ENCODE results near the gene SLC1A2. TPM values are rescaled to one million over a fixed set of nuclear protein-coding genes. Genes with fewer than 3 reads are reported as not detected.

Gene SLC1A2
- total and polyA plus RNA-seq, 2 of the 4 experiments (the other 2 are of a cell fraction): 0.15 to 0.54 TPM

DNA sequence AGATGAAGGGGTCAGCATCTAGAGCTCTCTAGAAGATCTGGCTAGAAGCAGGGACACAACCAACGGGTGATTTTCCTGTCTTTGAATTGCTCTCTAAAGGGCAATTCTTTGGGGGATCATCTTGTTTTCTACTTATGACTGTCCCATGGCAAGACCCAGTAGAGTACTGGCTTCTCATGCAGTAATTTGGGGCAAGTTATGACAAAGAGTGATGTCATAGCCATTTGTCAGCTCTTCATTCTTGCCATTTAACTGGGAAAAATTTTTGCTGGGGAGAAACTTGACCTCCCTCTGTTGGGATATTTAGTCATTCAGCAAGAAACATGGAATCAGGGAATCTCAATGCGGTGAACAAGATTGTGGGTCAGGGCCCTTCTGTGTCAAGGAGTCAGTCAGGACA, 80.4 kb downstream of the SLC1A2 start:
- POLR2A ChIA-PET (ENCODE audit: unreplicated experiment): no interaction called here

More for the DNA sequence above, 80.4 kb downstream of the SLC1A2 start:
- Histone ChIP-seq H3K9ac (ENCODE audit: low read depth, low read length) (no peak overlapping the region), H3K4me2 (ENCODE audit: low read depth, low read length) (no peak overlapping the region), H2BK120ac (ENCODE audit: low read depth, low read length) (peak overlapping the region; percentile 55; the same call in 1 of the 2 replicates), H3K23ac (ENCODE audit: low read depth, low read length) (no peak overlapping the region), H2BK20ac (ENCODE audit: low read depth, low read length) (peak overlapping the region; percentile 82), H2BK15ac (ENCODE audit: low read depth, low read length) (peak overlapping the region; percentile 73; the same call in 2 of the 3 replicates), H3K18ac (ENCODE audit: low read depth, low read length) (peak overlapping the region; percentile 34; the same call in 1 of the 2 replicates), H3K9me1 (ENCODE audit: insufficient read depth, low read length) (peaks cover 3% of the 10 kb centered on the region), H3K4ac (ENCODE audit: low read depth, low read length) (peak overlapping the region; percentile 57; the same call in 1 of the 2 replicates), H2AK5ac (ENCODE audit: low read depth, low read length) (0 out of 2 replicates have a peak overlapping the region, but pooled peaks have one; percentile 27), H4K8ac (ENCODE audit: low read depth in 2 of 2, low read length in 2 of 2) (no peak overlapping the region), H4K5ac (ENCODE audit: low read depth, low read length) (no peak overlapping the region), H3K27ac (ENCODE audit: insufficient read depth, low read length) (no peak overlapping the region), H3K79me1 (ENCODE audit: low read depth in 1 of 2, low read length in 2 of 2) (no peaks in the 10 kb centered on the region), H4K20me1 (ENCODE audit: insufficient read depth, low read length) (peaks cover 3% of the 10 kb centered on the region; the same call in 1 of the 2 replicates), H2AK9ac (replicated peaks; ENCODE audit: low read depth, low read length, poor library complexity) (no peak overlapping the region), H3K27me3 (ENCODE audit: control insufficient read depth, insufficient read depth, low read length) (no peaks in the 10 kb centered on the region), H3K4me1 (ENCODE audit: control insufficient read depth, insufficient read depth, low read length) (peaks cover 11% of the 10 kb centered on the region; the same call in 1 of the 2 replicates), H3K14ac (replicated peaks; ENCODE audit: low read depth, low read length) (peak overlapping the region; percentile 16; the same call in 1 of the 2 replicates), H3K36me3 (ENCODE audit: control insufficient read depth, insufficient read depth, low read length) (no peaks in the 10 kb centered on the region), H4K91ac (ENCODE audit: insufficient read depth, low read depth, low read length) (no peak overlapping the region), H3K9me3 (ENCODE audit: control insufficient read depth, insufficient read depth, low read length) (no peaks in the 10 kb centered on the region), H3K4me3 (ENCODE audit: insufficient read depth, low read depth, low read length) (no peak overlapping the region), H2AFZ (replicated peaks; ENCODE audit: low read length, poor library complexity) (no peak overlapping the region), H2BK5ac (ENCODE audit: low read depth, low read length, poor library complexity, severe bottlenecking) (peak overlapping the region; percentile 100), H3K56ac (ENCODE audit: extremely low read depth, insufficient read depth, low read length) (no peak overlapping the region)
- no peak for TF ChIP-seq SMC3 (IDR thresholded peaks at IDR 0.05; ENCODE audit: low read depth, low read length)
- no peak for TF ChIP-seq CHD1 (IDR thresholded peaks at IDR 0.05; ENCODE audit: low read depth, low read length)
- TF ChIP-seq POLR2A (IDR thresholded peaks at IDR 0.05; ENCODE audit: low read depth, low read length): no peak
- TF ChIP-seq MAZ (IDR thresholded peaks at IDR 0.05; ENCODE audit: borderline replicate concordance, low read depth, low read length): no peak
- ATAC-seq (ENCODE audit: low read depth) (no peak), DNase-seq (peak; percentile 33)
- CTCF ChIA-PET: no interaction called here
- no CpG with 5 or more reads among the region's 2 CpGs for WGBS, 2 experiments (ENCODE audit: extremely low coverage in 2 of 2, insufficient read length in 1 of 2)
- no TSS peak for BruUV-seq (replicated peaks)
- intact Hi-C loops (cut with micrococcal nuclease) (no loop called here), dilution Hi-C loops (cut with HindIII; ENCODE audit: low sequenced_read_pairs, unreplicated experiment) (no loop called here), in situ Hi-C loops (cut with MboI; ENCODE audit: low sequenced_read_pairs) (no loop called here)

Data from IMR-90 (cell line).